ENCODE results near the gene ZDHHC20. TPM values are rescaled to one million over a fixed set of nuclear protein-coding genes. Genes with fewer than 3 reads are reported as not detected.

Gene ZDHHC20
- total RNA-seq (2012; rRNA removed) = 72.4 and 104 TPM in 2 replicates
- polyA plus RNA-seq (2012; rRNA removed) = 11.6 and 16.1 TPM in 2 replicates
- 13.1 and 14.4 TPM in 2 replicates for polyA plus RNA-seq (2012; cell fraction: cytosol; rRNA removed)
- 3.6 and 7.1 TPM in 2 replicates for polyA plus RNA-seq (2012; cell fraction: nucleus; rRNA removed; ENCODE audit: low replicate concordance)
- Bru-seq, nascent RNA = percentile 74 among the genes with signal in this experiment
- BruChase-seq, experiment 1, labeled RNA remaining after a 6-hour chase = percentile 83 among the genes with signal in this experiment
- percentile 76 among the genes with signal in this experiment for BruChase-seq, experiment 2, labeled RNA remaining after a 2-hour chase
- long read RNA-seq, full-length matches to known transcripts = 3 of 21 reads
- long read RNA-seq, partial matches to known transcripts = 2 of 21 reads
- long read RNA-seq, other reads (novel, unspliced or antisense) = 16 of 21 reads

DNA sequence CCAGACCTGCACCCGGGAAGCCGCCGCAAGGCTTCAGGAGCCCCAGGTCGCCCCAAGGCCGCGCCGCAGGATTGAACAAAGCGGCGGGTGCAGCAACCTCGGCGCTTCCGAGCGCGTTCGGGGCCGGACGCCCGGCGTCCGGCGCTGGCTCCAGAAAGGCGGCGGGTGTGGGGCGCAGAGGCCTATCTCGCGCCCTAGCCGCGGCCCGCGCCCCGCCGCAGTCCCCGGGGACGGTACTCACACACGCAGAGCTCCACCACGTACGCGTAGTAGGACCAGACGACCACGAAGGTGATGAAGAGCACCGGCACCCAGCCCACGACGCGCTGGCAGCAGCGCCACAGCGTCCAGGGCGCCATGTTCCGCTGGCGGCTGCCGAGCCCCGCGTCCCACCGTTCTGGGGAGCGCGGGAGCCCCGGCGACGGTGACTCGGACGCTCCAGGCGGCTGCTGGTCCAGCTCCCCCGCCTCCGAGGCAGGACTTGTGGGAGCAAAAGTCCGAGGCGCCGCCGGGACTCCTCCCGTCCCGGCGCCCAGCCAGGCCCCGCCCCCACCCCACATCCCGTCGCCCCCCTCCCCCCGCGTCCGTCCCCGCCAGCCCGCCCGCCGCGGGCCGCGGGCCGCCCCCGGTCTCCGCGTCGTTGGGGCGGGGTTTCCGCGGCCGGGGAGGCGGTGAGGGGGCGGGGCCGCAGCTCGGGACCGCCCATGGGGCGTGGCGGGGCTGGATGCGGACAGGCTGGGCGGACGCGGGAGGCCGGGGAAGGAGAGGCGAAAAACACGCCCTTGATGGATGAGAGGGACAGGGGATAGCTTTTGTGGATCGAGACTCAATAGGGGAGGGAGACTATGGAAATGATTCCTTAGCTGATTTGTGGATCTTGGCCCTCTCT lies at the start of gene ZDHHC20:
Gene ZDHHC20 (minus strand): TSS at position 491 of the 889 bp plus-strand sequence. CDS start 132 bp downstream, at position 359.
- in situ Hi-C loops (cut with MboI; ENCODE audit: low sequenced_read_pairs) (no loop called here), intact Hi-C loops (cut with micrococcal nuclease) (loop anchor here (5.0 kb wide), 1 partner anchor 57 kb away; no protein-coding TSS in a partner anchor), dilution Hi-C loops (cut with HindIII; ENCODE audit: low sequenced_read_pairs, unreplicated experiment) (no loop called here)
- H4K5ac ChIP-seq (ENCODE audit: low read depth, low read length) = peak within 1 kb of the TSS; percentile 39
- peaks cover 5% of the 10 kb centered on the region; the same call in 1 of the 2 replicates for H4K20me1 ChIP-seq (ENCODE audit: insufficient read depth, low read length)
- H3K4me1 ChIP-seq (ENCODE audit: control insufficient read depth, insufficient read depth, low read length) = no peaks in the 10 kb centered on the region
- H2AK5ac ChIP-seq (ENCODE audit: low read depth, low read length) = peak within 1 kb of the TSS; percentile 27; the same call in 1 of the 2 replicates
- peak within 1 kb of the TSS; percentile 82 for H3K14ac ChIP-seq (replicated peaks; ENCODE audit: low read depth, low read length)
- H2AFZ ChIP-seq (replicated peaks; ENCODE audit: low read length, poor library complexity) = peak within 1 kb of the TSS; percentile 98
- H2BK20ac ChIP-seq (ENCODE audit: low read depth, low read length) = no peak within 1 kb of the TSS
- BruUV-seq (replicated peaks) = no TSS peak
- no peaks in the 10 kb centered on the region for H3K27me3 ChIP-seq (ENCODE audit: control insufficient read depth, insufficient read depth, low read length)
- peak within 1 kb of the TSS; percentile 88 for H3K4me3 ChIP-seq (ENCODE audit: insufficient read depth, low read depth, low read length)
- no peaks in the 10 kb centered on the region for H3K9me3 ChIP-seq (ENCODE audit: control insufficient read depth, insufficient read depth, low read length)
- peak within 1 kb of the TSS; percentile 34; the same call in 1 of the 2 replicates for H3K18ac ChIP-seq (ENCODE audit: low read depth, low read length)
- H3K9me1 ChIP-seq (ENCODE audit: insufficient read depth, low read length) = 0 out of 2 replicates have a peak, but pooled peaks cover 3% of the 10 kb centered on the region
- peak within 1 kb of the TSS; percentile 55; the same call in 1 of the 2 replicates for H3K56ac ChIP-seq (ENCODE audit: extremely low read depth, insufficient read depth, low read length)
- WGBS, 2 experiments (ENCODE audit: extremely low coverage in 2 of 2, insufficient read length in 1 of 2) = 0% methylated on average over 45 of the region's 107 CpGs; no CpG with 5 or more reads in 1 of the 2 experiments
- peak within 1 kb of the TSS; percentile 63 for H2AK9ac ChIP-seq (replicated peaks; ENCODE audit: low read depth, low read length, poor library complexity)
- H4K8ac ChIP-seq (ENCODE audit: low read depth in 2 of 2, low read length in 2 of 2) = peak within 1 kb of the TSS; percentile 89 to 97
- peak within 1 kb of the TSS; percentile 89 for H3K4ac ChIP-seq (ENCODE audit: low read depth, low read length)
- peak within 1 kb of the TSS; percentile 87 for H3K4me2 ChIP-seq (ENCODE audit: low read depth, low read length)
- POLR2A ChIA-PET (ENCODE audit: unreplicated experiment) = interaction anchor here (0.5 to 1.2 kb wide), 4 partner anchors 133 to 803 kb away, joined by 3 to 4 read pairs (median 3); no protein-coding TSS in a partner anchor
- CTCF ChIA-PET = interaction anchor here (0.5 to 1.4 kb wide), 3 partner anchors 18 to 348 kb away, joined by 3 to 5 read pairs (median 3); no protein-coding TSS in a partner anchor
- no peaks in the 10 kb centered on the region for H3K36me3 ChIP-seq (ENCODE audit: control insufficient read depth, insufficient read depth, low read length)
- TF ChIP-seq SMC3 (IDR thresholded peaks at IDR 0.05; ENCODE audit: low read depth, low read length) = no peak
- TF ChIP-seq RCOR1 (IDR thresholded peaks at IDR 0.05; ENCODE audit: insufficient replicate concordance, low read length) = no peak
- peak; percentile 71 for TF ChIP-seq POLR2A (IDR thresholded peaks at IDR 0.05; ENCODE audit: low read depth, low read length)
- 0 out of 2 replicates have a peak, but pooled peaks have one; percentile 4 for TF ChIP-seq RAD21 (IDR thresholded peaks at IDR 0.05; ENCODE audit: low read length)
- no peak for TF ChIP-seq MXI1 (IDR thresholded peaks at IDR 0.05; ENCODE audit: borderline replicate concordance, low read depth, low read length)
- H3K9ac ChIP-seq (ENCODE audit: low read depth, low read length) = peak within 1 kb of the TSS; percentile 84
- peak within 1 kb of the TSS; percentile 68; the same call in 1 of the 2 replicates for H4K91ac ChIP-seq (ENCODE audit: insufficient read depth, low read depth, low read length)
- peak; percentile 78 for DNase-seq
- H2BK15ac ChIP-seq (ENCODE audit: low read depth, low read length) = peak within 1 kb of the TSS; percentile 90; the same call in 1 of the 3 replicates
- peak within 1 kb of the TSS; percentile 76 for H3K27ac ChIP-seq (ENCODE audit: insufficient read depth, low read length)
- peak within 1 kb of the TSS; percentile 57; the same call in 1 of the 2 replicates for H2BK120ac ChIP-seq (ENCODE audit: low read depth, low read length)
- peak; percentile 98 for ATAC-seq (ENCODE audit: low read depth)
- H3K23ac ChIP-seq (ENCODE audit: low read depth, low read length) = peak within 1 kb of the TSS; percentile 98; the same call in 1 of the 2 replicates
- peak within 1 kb of the TSS; percentile 70 for H2BK5ac ChIP-seq (ENCODE audit: low read depth, low read length, poor library complexity, severe bottlenecking)
- peaks cover 11 to 18% of the 10 kb centered on the region in 2 experiments for H3K79me1 ChIP-seq (ENCODE audit: low read depth in 1 of 2, low read length in 2 of 2)
